Chondrocyte (in vitro differentiated cells): ENCODE results near the gene TTC34. TPM values are rescaled to one million over a fixed set of nuclear protein-coding genes. Genes with fewer than 3 reads are reported as not detected.

ENCODE experiments used
- DNase-seq: peaks from one replicate; pipeline ENCODE4 v3.0.0; 2021; ENCODE audit warnings: mixed read lengths, low spot score
- H3K27ac Mint-ChIP-seq: one replicate; pipeline ENCODE4 v1.8.0; 2021; ENCODE audit warnings: mild to moderate bottlenecking, moderate library complexity, mixed read lengths; ENCODE audit not compliant: unreplicated experiment
- H3K27me3 Mint-ChIP-seq: 2 replicates; pipeline ENCODE4 v1.8.0; 2021; ENCODE audit warnings: low read depth, mixed read lengths
- H3K36me3 Mint-ChIP-seq: 2 replicates; pipeline ENCODE4 v1.8.0; 2021; ENCODE audit warnings: low read depth, mixed read lengths
- H3K4me1 Mint-ChIP-seq: 2 replicates; pipeline ENCODE4 v1.8.0; 2021; ENCODE audit warnings: low read depth, mild to moderate bottlenecking, mixed read lengths
- H3K4me3 Mint-ChIP-seq: one replicate; pipeline ENCODE4 v1.8.0; 2021; ENCODE audit warnings: mild to moderate bottlenecking, moderate library complexity, mixed read lengths; ENCODE audit not compliant: unreplicated experiment
- H3K9me3 Mint-ChIP-seq: 2 replicates; pipeline ENCODE4 v1.8.0; 2021; ENCODE audit warnings: low read depth, mixed read lengths
- CTCF ChIP-seq: fragments of 200-600 bp; sonication (generic); IDR thresholded peaks from 2 replicates; pipeline ENCODE4 v1.5.0; 2021; ENCODE audit warnings: antibody characterized with exemption, mild to moderate bottlenecking, moderate library complexity
- total RNA-seq: library from RNA; stranded (reverse); gene quantifications from 3 replicates; pipeline ENCODE4 v1.2.1, GENCODE V29; 2021

The TTC34 gene
- total RNA-seq, 1 donor from 2014 or later, result 0.60 TPM

GRCh38 chr1:2796890-2797740 is 4.4 kb downstream of the TTC34 start:
- peaks cover 2% of the 10 kb centered on the region for H3K36me3 Mint-ChIP-seq
- H3K27me3 Mint-ChIP-seq, result no peaks in the 10 kb centered on the region
- H3K9me3 Mint-ChIP-seq, result peaks cover 33% of the 10 kb centered on the region
- H3K4me1 Mint-ChIP-seq, result no peaks in the 10 kb centered on the region
- peak; percentile 68 for DNase-seq
- TF ChIP-seq CTCF, result no peak
- no peak overlapping the region for H3K4me3 Mint-ChIP-seq
- no peak overlapping the region for H3K27ac Mint-ChIP-seq

- peaks cover 42% of the 10 kb centered on the region for H3K9me3 Mint-ChIP-seq
- H3K4me3 Mint-ChIP-seq, result no peak overlapping the region
- peaks cover 2% of the 10 kb centered on the region for H3K36me3 Mint-ChIP-seq
- H3K27me3 Mint-ChIP-seq, result no peaks in the 10 kb centered on the region
- H3K27ac Mint-ChIP-seq, result no peak overlapping the region
- no peak for TF ChIP-seq CTCF
- DNase-seq, result no peak
- no peaks in the 10 kb centered on the region for H3K4me1 Mint-ChIP-seq
Measured at GRCh38 chr1:2795926-2796325, 5.6 kb downstream of the TTC34 start.

- Mint-ChIP-seq H3K36me3 (peaks cover 2% of the 10 kb centered on the region), H3K9me3 (peaks cover 44% of the 10 kb centered on the region), H3K27ac (no peak overlapping the region), H3K27me3 (no peaks in the 10 kb centered on the region), H3K4me1 (no peaks in the 10 kb centered on the region), H3K4me3 (no peak overlapping the region)
- DNase-seq, result peak; percentile 70
- TF ChIP-seq CTCF, result no peak
Measured at GRCh38 chr1:2791027-2791760, 10.3 kb downstream of the TTC34 start.

- H3K9me3 Mint-ChIP-seq, result peaks cover 36% of the 10 kb centered on the region
- no peak for TF ChIP-seq CTCF
- H3K36me3 Mint-ChIP-seq, result peaks cover 2% of the 10 kb centered on the region
Measured at GRCh38 chr1:2789986-2790581, 11.4 kb downstream of the TTC34 start.

More at GRCh38 chr1:2789986-2790581, 11.4 kb downstream of the TTC34 start:
- Mint-ChIP-seq H3K4me3 (no peak overlapping the region), H3K27me3 (no peaks in the 10 kb centered on the region), H3K4me1 (no peaks in the 10 kb centered on the region), H3K27ac (no peak overlapping the region)
- peak; percentile 92 for DNase-seq
